ENCODE data around the gene CKAP2L. TPM values are rescaled to one million over a fixed set of nuclear protein-coding genes. Genes with fewer than 3 reads are reported as not detected.
"Not testable (repeated sequence)": the region's sequence is repeated elsewhere in the genome, so short reads cannot be mapped to it uniquely, and the experiment has no call there.

CKAP2L gene
- total RNA-seq, 1 donor from 2014 or later: 4.4 TPM

DNA sequence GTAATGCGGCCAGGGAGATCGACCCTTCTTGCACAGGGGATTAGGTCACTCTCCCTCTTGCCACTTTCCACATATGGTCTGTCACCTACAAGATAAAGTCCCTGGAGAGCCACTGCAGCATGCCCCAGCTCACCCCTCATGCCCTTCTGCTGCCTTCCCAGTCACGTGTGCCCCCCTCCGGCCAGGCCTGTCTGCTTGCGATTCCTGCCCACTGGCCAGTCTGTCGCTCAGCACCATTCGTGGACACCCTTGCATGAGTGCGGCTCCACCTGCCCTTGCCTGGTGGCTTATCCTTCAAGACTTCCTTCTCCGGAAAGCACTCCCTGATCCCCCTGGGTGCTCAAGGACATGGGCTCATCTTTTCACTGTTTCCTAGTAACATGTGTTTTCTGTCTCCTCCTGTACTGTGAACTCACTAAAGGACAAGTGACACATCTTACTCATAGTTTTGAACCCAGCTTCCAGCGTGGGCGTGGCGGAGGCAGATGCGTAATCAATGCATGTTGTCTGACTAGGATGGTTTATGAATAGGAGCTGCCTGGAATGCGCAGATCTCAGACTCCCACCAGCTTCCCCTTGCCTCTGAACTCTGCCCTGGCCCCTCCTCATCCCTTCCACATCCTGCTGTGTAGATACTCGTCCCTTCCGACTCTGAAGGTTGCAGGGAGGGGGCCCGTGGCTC, 51.4 kb downstream of the CKAP2L start:
- no peak for DNase-seq (ENCODE audit: extremely low read depth, low read depth, low spot score)

DNA sequence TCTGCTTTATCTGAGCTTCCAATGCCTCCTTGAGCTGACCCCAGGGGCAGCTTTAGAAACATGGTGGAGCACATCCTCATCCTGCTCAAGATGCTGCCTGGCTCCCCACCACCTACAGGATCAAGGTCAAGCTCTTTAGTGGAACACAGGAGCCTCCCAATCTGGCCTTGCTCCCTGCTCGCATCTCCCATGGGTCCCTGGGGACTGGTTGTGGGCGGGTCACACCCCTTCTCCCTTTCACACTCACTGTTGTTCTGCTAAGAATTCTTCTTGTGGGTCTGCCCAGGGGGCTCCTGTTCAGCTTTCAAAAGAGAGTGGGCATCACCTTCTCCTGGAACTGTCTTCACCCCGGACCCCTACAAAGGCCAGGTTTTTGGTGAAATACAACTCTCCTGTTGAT, 51.9 kb downstream of the CKAP2L start:
- DNase-seq (ENCODE audit: extremely low read depth, low read depth, low spot score): no peak

DNA sequence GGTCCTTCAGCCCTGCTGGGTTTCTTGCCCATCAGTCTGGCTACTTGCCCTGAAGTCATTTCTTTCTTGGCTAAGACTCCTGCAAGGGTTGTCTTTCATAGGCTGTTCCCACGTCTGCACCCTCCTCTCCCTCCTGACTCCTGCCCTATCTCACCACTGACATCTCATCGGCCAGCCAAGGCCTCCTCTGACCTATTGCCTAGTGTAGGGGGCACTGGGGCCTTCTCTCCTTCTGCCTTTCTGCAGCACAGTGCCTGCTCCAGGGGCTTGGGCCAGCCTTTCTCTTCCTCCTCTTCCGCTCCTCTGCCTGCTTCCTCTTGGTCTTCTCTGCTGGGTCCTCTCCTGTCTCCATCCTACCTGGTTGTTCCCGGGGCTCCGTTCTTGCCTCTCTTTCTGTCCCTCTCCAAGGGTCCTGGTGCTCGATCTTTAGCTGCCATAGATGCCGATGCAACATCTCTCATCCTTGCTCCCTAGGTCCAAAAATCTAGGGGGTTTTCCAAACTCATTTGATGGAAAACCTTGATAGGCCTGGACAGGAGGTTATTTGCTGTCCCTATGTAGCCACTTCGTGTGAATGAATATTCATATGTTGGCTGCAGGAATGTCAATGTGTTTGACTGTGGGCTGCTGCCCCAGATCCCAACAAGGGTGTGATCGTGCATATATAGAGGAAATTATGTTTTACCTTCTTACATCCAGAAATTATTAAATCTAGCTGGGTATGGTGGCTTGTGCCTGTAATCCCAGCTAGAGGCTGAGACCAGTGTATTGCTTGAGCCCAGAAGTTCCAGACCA, 53.3 kb downstream of the CKAP2L start:
- no peak for DNase-seq (ENCODE audit: extremely low read depth, low read depth, low spot score)

DNA sequence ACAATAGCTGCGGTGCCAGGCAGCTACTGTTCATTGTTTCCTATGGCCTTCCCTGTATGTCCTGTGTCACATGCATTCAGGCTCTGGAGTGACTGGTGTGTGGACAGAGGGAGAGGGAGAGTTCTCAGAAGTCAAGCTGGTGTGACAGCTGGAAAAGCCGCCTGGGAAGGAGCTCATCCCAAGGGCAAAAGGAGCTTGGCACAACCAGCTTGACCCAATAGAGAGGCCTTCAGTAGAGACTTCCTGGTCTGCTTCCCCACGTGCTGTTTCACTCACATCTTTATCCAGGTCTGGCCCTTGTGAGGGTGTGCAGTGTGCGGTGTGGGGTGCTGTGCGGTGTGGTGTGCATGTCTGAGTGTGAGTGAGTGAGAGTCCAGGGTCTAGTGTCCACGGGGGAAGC, 54.7 kb downstream of the CKAP2L start:
- DNase-seq (ENCODE audit: extremely low read depth, low read depth, low spot score): no peak

DNA sequence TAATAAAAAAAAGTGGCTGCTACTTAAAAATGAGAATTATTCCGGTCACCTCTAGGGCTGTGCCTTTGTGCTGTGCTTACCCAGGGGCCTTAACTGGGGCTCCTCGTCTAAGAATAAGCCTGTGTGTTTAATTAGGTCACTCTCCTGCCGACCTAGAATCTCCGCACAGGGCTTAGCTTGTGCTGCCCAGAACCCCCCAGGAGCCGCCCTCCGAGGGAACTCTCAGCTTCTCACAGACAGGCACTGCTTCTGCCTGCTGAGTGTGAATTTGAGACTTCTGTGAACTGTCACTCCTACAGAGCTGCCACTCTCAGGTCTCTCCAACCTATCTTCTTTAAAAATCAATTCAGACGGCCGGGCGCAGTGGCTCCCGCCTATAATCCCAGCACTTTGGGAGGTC, 55.4 kb downstream of the CKAP2L start:
- DNase-seq (ENCODE audit: extremely low read depth, low read depth, low spot score): no peak

DNA sequence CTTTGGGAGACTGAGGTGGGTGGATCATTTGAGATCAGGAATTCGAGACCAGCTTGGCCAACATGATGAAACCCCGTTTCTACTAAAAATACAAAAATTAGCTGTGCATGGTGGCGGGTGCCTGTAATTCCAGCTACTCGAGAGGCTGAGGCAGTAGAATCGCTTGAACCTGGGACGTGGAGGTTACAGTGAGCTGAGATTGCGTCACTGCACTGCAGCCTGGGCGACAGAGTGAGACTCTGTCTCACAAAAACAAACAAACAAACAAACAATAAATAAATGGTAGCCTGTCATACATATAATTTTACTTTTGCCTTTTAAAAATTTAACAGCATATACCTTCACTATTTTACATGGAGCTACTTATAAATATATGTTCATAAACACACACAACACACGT, 57.5 kb downstream of the CKAP2L start:
- not testable (repeated sequence) for DNase-seq (ENCODE audit: extremely low read depth, low read depth, low spot score)

DNA sequence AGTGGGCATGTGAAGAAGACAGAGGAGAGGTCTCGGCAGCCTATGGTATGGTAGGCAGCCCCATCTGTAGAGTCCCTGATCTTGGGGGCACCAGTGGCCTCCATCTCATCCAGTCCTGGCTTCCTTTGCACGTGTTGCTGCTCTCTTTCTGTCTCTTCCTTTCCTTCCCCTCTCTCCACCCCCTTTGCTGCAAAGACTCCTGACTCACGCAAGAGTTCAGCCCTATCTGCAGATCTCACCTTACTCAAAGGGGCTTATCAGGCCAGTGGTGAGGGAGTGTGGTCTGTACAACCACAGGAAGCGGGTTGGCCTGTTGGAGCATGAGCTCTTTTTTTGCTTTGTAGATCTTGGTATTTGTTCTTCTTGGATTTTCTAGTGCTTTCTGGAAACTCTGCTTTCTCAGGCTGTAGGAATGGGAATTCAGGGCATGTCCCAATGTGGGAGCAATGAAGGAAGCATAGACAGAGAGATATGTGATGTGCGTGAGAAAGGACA, 58.2 kb downstream of the CKAP2L start:
- no peak for DNase-seq (ENCODE audit: extremely low read depth, low read depth, low spot score)

DNA sequence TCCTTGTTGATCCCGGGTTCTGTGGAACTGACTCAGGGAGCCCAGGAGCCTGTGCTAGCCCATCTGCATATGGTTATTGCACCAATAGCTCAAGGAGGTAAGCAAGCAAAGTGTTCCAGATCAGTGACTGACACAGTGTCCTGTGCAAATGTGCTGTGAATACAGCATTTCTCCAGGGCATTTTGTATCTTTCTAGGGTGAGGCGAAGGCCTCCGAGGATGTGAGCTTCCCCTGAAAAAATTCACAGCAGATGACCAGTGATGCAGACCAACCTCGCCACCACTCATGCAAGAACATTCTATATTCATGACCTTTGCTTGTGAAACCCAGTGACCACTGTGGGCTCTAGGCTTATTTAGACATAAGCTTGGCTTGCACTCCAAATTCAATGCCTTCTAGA, 58.8 kb downstream of the CKAP2L start:
- no peak for DNase-seq (ENCODE audit: extremely low read depth, low read depth, low spot score)

DNA sequence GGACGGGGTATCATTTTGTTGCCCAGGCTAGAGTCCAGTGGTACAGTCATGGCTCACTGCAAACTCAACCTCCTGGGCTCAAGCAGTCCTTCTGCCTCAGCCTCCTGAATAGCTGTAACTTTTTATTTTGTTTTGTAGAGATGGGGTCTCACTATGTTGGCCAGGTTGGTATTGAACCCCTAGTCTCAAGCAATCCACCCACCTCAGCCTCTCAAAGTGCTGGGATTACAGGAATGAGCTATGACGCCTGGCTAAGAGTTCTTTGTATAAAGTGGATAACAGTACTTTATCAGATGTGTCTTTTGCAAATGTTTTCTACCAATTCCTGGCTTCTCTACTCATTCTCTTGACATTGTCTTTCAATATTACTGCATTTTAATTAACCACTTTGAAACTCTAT, 60.7 kb downstream of the CKAP2L start:
- DNase-seq (ENCODE audit: extremely low read depth, low read depth, low spot score): no peak

DNA sequence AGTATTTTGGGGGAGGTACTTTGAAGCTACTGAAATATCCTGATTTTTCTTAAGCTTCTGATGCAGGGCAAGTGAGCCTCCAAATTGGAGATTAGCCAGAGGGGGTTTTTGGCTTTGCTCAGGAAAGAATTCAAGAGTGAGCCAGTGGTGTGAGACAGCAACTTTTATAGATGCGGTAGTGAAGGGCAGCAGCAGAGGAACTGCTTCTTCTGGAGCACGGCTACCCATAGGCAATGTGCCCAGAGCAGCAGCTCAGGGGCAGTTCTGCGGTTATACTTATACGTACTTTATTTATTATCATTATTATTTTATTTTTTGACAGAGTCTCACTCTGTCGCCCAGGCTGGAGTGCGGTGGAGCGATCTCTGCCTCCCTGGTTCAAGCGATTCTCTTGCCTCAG, 63.4 kb downstream of the CKAP2L start:
- no peak for DNase-seq (ENCODE audit: extremely low read depth, low read depth, low spot score)

DNA sequence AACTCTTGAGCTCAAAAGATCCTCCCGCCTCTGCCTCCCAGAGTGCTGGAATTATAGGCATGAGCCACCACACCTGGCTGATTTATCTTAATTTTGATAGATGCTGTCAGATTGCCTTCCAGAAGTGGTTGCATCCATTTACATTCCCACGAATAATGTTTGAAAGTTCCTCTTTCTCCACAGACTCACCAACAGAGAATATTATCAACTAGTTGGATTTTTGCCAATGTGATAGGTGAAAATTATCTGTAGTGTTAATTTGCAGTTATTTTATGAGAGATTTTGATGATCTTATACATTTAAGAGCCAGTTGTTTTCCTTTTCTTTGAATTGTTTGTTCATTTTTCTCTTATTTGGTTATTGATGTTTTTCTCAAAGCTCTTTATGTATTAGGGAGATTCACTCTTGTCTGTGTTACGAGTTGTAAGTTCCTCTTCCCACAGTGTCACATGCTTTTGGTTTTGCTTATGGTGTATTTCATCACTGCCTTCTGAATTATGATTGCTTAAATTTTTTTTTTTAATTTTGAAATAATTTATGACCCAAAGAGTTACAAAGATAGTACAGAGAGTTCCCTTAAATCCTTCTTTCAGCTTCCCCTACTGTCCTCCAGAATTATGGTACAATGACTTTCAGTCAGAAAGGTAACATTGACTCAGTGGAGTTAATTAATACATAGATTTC, 64.3 kb downstream of the CKAP2L start:
- DNase-seq (ENCODE audit: extremely low read depth, low read depth, low spot score): no peak

DNA sequence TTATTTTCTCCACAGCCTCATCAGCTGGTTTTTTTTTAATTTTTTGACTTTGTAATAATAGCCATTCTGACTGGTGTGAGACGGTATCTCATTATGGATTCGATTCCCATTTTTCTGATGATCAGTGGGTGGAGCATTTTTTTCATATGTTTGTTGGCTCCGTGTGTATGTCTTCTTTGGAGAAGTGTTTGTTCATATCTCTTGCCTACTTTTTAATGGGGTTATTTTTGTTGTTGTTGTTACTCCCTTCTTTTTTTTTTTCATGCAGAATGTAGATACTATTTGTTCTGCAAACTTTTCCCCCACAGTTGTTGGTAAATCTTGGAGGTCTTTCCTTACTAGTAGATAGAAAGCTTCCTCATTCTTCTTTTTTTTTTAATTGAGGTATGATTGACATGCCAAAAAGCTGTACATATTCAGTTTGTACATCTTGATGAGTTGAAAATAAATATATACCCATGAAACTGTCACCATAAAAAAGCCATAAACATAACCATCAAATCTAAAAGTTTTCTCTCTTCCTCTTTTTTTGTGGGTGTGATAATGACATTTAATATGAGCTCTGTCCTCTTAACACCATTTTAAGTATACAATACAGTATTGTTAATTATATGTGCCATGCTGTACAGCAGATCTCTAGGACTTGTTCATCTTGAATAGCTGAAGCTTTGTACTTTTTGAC, 65.4 kb downstream of the CKAP2L start:
- no peak for DNase-seq (ENCODE audit: extremely low read depth, low read depth, low spot score)

DNA sequence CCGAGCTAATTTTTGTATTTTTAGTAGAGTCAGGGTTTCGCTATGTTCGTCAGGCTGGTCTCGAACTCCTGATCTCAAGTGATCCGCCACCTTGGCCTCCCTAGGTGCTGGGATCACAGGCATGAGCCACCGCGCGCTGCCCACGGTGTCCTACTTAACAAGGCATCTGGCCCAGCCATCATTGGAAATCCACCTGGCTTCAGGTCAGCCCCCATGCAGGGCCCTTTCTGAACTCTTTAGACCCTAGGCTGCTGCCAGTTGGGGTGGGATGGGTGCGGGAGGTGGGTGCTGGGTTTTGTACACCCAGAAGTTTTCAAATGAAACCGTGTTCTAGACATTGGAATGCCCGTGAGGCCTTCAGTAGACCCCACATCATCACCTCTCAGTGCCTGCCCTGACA, 70.2 kb downstream of the CKAP2L start:
- DNase-seq (ENCODE audit: extremely low read depth, low read depth, low spot score): no peak

DNA sequence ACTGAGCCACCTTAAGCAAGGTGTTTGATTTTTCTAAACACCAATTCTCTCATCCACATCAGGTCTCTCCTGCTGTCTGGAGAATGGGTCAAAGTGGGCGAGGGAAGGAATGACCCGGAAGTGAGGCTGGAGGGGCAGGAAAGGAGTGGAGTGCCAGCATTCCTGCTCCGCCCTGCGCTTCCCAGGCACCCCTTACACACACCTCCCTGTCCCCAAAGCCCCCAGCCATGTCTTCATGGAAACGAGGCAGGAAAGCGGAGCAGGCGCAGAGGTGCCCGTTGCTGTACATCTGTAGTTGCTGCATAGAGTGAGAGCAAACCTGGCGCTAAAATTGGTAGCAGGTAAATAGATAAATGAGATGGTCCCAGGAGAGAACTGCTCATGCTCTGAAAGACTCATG, 70.8 kb downstream of the CKAP2L start:
- no peak for DNase-seq (ENCODE audit: extremely low read depth, low read depth, low spot score)

DNA sequence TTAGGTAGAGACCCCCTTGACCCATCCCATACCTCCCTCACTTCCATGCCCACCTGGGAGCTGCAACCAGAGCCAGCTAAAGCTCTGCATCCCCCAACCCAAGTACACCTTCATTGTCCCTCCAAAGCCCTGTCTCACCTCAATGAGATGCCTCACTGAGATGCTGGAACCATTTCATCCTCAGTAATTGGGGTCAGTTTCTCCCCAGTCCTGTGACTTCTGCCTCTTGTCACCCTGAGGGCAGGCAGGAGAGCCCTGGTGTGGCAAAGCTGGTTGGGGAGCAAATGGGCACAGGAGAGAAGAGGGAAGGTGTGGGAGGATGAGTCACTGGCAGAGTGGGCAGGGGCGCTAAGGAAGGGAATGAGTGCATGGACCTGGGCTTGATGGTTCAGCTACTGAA, 71.5 kb downstream of the CKAP2L start:
- no peak for DNase-seq (ENCODE audit: extremely low read depth, low read depth, low spot score)

DNA sequence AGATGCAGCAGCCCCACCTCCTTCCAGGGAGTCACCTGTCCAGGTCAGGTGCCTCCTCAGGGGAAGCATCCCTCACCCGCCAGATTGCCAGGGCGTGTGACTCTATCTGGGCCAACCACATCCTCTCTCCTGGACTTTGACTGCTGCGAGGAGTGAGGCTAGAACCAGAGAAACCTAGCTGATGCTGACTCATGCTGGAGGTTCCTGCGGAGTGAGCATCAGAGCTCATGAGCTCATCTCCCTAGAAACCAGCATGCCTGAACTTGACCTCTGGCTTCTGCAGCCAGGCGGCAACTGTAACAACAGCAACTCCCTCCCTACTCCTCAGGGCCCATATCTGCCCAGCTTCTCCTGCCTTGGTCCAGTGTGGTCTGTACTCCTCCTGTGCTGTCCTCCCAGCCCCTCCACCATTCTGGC, 71.9 kb downstream of the CKAP2L start:
- peak; percentile 56 for DNase-seq (ENCODE audit: extremely low read depth, low read depth, low spot score)

DNA sequence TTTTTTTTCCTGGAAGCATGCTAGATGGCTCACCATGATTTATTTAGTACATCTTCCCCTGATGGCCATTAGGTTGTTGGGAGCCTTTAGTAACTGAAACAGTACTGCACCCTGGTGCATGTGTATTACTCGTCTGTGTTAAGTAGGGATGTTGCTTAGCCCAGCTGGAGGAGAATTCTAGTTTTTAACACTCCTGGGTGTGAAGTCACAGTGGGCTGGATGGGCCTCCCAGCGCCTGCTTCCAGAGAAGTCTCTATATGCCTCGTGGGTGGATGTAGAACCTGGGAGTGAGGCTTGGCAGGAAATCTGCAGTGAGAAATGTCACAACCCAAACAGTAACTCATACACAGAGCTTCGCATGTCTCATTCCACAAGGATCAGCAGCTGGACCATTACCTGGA, 72.5 kb downstream of the CKAP2L start:
- no peak for DNase-seq (ENCODE audit: extremely low read depth, low read depth, low spot score)

DNA sequence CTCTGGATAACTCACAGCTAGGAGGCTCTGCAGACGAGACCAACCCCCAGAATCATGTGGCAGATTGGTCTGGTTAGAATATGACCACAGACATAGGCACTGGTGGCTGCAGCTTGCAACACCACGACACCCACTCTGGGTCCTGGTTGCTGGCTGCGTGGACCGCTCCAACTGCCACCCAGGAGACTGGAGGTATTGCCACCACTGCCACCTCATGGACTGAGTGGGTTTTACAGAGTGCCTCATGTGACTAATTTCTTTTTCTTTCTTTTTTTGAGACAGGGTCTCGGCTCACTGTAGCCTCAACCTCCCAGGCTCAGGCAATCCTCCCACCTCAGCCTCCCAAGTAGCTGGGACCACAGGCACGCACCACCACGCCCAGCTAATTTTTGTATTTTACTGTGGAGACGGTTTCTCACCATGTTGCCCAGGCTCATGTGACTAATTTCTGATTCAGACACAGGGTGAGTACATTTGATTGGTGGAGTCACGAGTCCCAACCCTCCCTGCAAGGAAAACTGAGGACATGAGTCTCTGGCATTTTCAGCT, 73.5 kb downstream of the CKAP2L start:
- peak; percentile 45 for DNase-seq (ENCODE audit: extremely low read depth, low read depth, low spot score)

DNA sequence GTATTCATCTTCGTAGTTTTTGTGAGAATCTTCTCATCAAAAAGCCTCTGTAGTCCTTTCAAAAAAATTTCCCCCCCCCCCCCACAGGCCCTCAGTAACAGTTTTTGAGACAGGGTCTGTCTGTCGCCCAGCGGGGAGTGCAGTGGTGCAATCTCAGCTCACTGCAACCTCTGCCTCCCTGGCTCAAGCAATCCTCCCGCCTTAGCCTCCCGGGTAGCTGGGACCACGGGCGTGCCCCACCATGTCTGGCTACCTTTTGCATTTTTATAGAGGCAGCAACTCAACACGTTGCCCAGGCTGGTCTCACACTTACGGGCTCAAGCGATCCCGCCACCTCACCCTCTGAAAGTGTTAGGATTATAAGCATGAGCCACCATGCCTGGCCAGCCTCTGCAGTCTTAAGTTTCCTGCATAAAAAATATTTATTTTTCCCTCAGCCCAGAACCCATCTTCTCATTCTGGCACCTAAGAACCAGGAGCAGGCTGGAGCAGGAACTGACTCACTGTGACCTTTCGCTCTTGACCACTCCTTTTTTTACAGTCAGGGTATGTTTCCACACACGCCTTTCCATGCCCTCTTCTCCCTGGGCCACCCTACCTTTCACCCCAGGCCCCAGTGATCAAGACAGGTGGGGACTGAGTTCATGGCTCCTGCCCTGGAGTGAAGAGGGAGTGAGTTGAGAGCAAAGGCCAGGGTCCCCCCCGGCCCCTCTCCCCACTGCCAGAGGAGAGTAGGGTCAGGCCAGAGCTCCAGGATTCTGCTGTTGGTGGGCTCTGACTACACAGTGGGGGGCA, 76.1 kb downstream of the CKAP2L start:
- DNase-seq (ENCODE audit: extremely low read depth, low read depth, low spot score): no peak

DNA sequence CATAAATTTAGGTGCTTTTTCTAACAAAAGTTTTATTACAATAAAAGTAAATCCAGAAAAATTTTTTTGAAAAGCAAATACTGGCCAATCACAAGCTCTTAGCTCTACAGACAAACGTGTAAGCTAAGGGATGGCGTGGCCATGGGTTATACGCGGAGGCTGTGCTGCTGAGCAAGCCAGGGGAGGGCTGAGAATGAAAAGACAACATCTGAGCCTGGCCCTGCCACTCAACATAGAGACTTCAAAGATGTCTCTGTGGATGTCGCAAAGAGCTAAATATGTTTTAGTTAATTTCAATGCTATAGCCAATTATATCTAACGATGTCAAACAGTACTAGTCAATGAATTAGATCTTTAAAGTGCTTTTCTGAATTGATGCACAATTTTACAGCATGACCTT, 76.9 kb downstream of the CKAP2L start:
- no peak for DNase-seq (ENCODE audit: extremely low read depth, low read depth, low spot score)
